HEK293 (cell line): ENCODE data around the gene BMERB1.
A peak's percentile ranks its signal among the peaks of the same experiment; 100 is the strongest.

Source experiments
- CTCF ChIA-PET: fragments of 350-600 bp; formaldehyde crosslinking; extraction: SDS; loops from one replicate; lab custom pipeline; 2021; ENCODE audit warnings: antibody characterized with exemption; lab: Yijun Ruan, JAX
- POLR2A ChIA-PET: fragments of 300-600 bp; formaldehyde crosslinking; extraction: SDS; loops from one replicate; lab custom pipeline; 2020; ENCODE audit warnings: antibody characterized with exemption, inconsistent platforms; lab: Yijun Ruan, JAX
- H3K27ac ChIP-seq: fragments of 200-500 bp; sonication (Bioruptor generic); 2 replicates; pipeline ENCODE4 v1.5.1; 2014; ENCODE audit warnings: low read depth, low read length, control low read depth, inconsistent platforms; ENCODE audit errors: extremely low read depth
- H3K36me3 ChIP-seq, 2 experiments: fragments of 200-500 bp in 1 of 2; sonication (Bioruptor generic) in 1 of 2; 1 replicate in 1 of 2; 2 replicates in 1 of 2; pipeline ENCODE4 v1.5.1; 2014 to 2017; ENCODE audit warnings: inconsistent platforms in 2 of 2, low read length in 2 of 2; ENCODE audit not compliant: control insufficient read depth in 2 of 2, insufficient read depth in 1 of 2
- H3K4me1 ChIP-seq: fragments of 200-500 bp; sonication (Bioruptor generic); 2 replicates; pipeline ENCODE4 v1.5.1; 2014; ENCODE audit warnings: mild to moderate bottlenecking, low read length, inconsistent platforms; ENCODE audit not compliant: control insufficient read depth, insufficient read depth
- H3K4me3 ChIP-seq: 2 replicates; pipeline ENCODE4 v1.5.1; 2011; ENCODE audit warnings: low read depth, mild to moderate bottlenecking, control low read depth, low read length, moderate library complexity
- H3K9me3 ChIP-seq: fragments of 200-500 bp; sonication (Bioruptor generic); 2 replicates; pipeline ENCODE4 v1.5.1; 2014; ENCODE audit warnings: low read depth, low read length, inconsistent platforms; ENCODE audit not compliant: control insufficient read depth, insufficient read depth
- HIC1 ChIP-seq: fragments of 450-650 bp; formaldehyde crosslinking; IDR thresholded peaks from 2 replicates; pipeline ENCODE4 v1.5.1; 2016; ENCODE audit warnings: missing biosample characterization, missing genetic modification characterization
- SCRT1 ChIP-seq: fragments of 450-650 bp; formaldehyde crosslinking; IDR thresholded peaks from 2 replicates; pipeline ENCODE4 v1.5.1; 2016; ENCODE audit warnings: missing biosample characterization, missing genetic modification characterization, borderline replicate concordance
- SP7 ChIP-seq: fragments of 450-650 bp; formaldehyde crosslinking; IDR thresholded peaks from 2 replicates; pipeline ENCODE4 v1.5.1; 2016; ENCODE audit warnings: missing biosample characterization, missing genetic modification characterization
- ZBTB8A ChIP-seq: fragments of 450-650 bp; formaldehyde crosslinking; IDR thresholded peaks from 2 replicates; pipeline ENCODE4 v1.5.1; 2016; ENCODE audit warnings: missing biosample characterization, missing genetic modification characterization
- ZNF121 ChIP-seq: fragments of 450-650 bp; formaldehyde crosslinking; IDR thresholded peaks from 2 replicates; pipeline ENCODE4 v1.5.1; 2016; ENCODE audit warnings: missing biosample characterization, missing genetic modification characterization
- ZNF202 ChIP-seq: fragments of 450-650 bp; formaldehyde crosslinking; IDR thresholded peaks from 2 replicates; pipeline ENCODE4 v1.5.1; 2016; ENCODE audit warnings: missing biosample characterization, missing genetic modification characterization, borderline replicate concordance
- ZNF24 ChIP-seq: fragments of 450-650 bp; formaldehyde crosslinking; IDR thresholded peaks from 2 replicates; pipeline ENCODE4 v1.5.1; 2016; ENCODE audit warnings: missing biosample characterization, missing genetic modification characterization
- ZNF274 ChIP-seq, 2 experiments: fragments of 200-500 bp in 1 of 2; fragments of 450-650 bp in 1 of 2; sonication (Bioruptor generic) in 1 of 2; formaldehyde crosslinking in 1 of 2; IDR thresholded peaks; 2 replicates each; pipeline versions ENCODE4 v1.5.1 to v1.6.1; 2014 to 2016; ENCODE audit warnings: borderline replicate concordance in 1 of 2, inconsistent platforms in 1 of 2, low read length in 1 of 2, missing biosample characterization in 1 of 2, missing genetic modification characterization in 1 of 2
- ZNF280D ChIP-seq: fragments of 450-650 bp; formaldehyde crosslinking; IDR thresholded peaks from 2 replicates; pipeline ENCODE4 v1.5.1; 2016; ENCODE audit warnings: missing biosample characterization, missing genetic modification characterization
- ZNF394 ChIP-seq: fragments of 450-650 bp; formaldehyde crosslinking; IDR thresholded peaks from 2 replicates; pipeline ENCODE4 v1.5.1; 2016; ENCODE audit warnings: missing biosample characterization, missing genetic modification characterization, mild to moderate bottlenecking, moderate library complexity, borderline replicate concordance
- ZNF433 ChIP-seq: fragments of 450-650 bp; formaldehyde crosslinking; IDR thresholded peaks from 2 replicates; pipeline ENCODE4 v1.5.1; 2016; ENCODE audit warnings: missing biosample characterization, missing genetic modification characterization, low read depth
- ZNF558 ChIP-seq: fragments of 450-650 bp; formaldehyde crosslinking; IDR thresholded peaks from 2 replicates; pipeline ENCODE4 v1.5.1; 2016; ENCODE audit warnings: missing biosample characterization, missing genetic modification characterization
- ZNF580 ChIP-seq: fragments of 450-650 bp; formaldehyde crosslinking; IDR thresholded peaks from 2 replicates; pipeline ENCODE4 v1.5.1; 2016; ENCODE audit warnings: missing biosample characterization, missing genetic modification characterization
- ZNF585B ChIP-seq: fragments of 450-650 bp; formaldehyde crosslinking; IDR thresholded peaks from 2 replicates; pipeline ENCODE4 v1.5.1; 2016; ENCODE audit warnings: missing biosample characterization, missing genetic modification characterization
- ZNF610 ChIP-seq: fragments of 450-650 bp; formaldehyde crosslinking; IDR thresholded peaks from 2 replicates; pipeline ENCODE4 v1.5.1; 2016; ENCODE audit warnings: missing biosample characterization, missing genetic modification characterization, borderline replicate concordance
- ZNF792 ChIP-seq: fragments of 450-650 bp; formaldehyde crosslinking; IDR thresholded peaks from 2 replicates; pipeline ENCODE4 v1.5.1; 2016; ENCODE audit warnings: missing biosample characterization, missing genetic modification characterization
- ZNF837 ChIP-seq: fragments of 450-650 bp; formaldehyde crosslinking; IDR thresholded peaks from 2 replicates; pipeline ENCODE4 v1.5.1; 2016; ENCODE audit warnings: missing biosample characterization, missing genetic modification characterization
- TF ChIP-seq, protein P1 (sequence below): fragments of 450-650 bp; formaldehyde crosslinking; IDR thresholded peaks from 2 replicates; pipeline ENCODE4 v1.5.1; 2016; ENCODE audit warnings: missing biosample characterization, missing genetic modification characterization

The BMERB1 gene

GRCh38 chr16:15487336-15488284 lies 53.2 kb downstream of the BMERB1 start:
- no peak overlapping the region for H3K4me3 ChIP-seq
- CTCF ChIA-PET, result no interaction called here
- POLR2A ChIA-PET, result no interaction called here

DNA sequence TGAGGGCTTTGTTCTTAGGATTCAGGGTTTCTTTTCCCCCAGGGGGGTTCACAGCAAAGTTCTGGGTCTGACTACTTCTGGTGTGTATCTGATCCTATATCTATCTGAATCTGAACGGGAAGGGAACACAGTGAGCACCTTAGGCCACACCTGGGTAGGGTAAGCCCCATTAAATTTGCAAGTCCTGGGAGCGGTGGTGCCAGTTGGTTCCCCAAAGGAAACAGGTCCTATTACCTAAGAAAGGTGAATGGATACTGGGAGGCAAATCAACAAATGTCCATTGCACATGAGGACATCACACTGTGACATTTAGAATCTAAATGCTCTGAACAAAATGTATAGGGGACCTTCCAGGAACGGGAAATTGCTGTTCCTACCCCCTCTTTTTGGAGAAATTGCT lies 54.6 kb downstream of the BMERB1 start:
- no peaks in the 10 kb centered on the region for H3K36me3 ChIP-seq
- no peak overlapping the region for H3K27ac ChIP-seq
- H3K4me3 ChIP-seq, result no peak overlapping the region
- TF ChIP-seq ZNF610 (tag by site-specific recombination) (no peak), ZNF280D (tag by site-specific recombination) (no peak), ZNF837 (no peak), ZNF558 (tag by site-specific recombination) (no peak), HIC1 (tag by site-specific recombination) (no peak)
- POLR2A ChIA-PET, result no interaction called here
- CTCF ChIA-PET, result interaction anchor here (0.5 kb wide), 1 partner anchor 23 kb away, joined by 3 read pairs; no protein-coding TSS in a partner anchor
- H3K4me1 ChIP-seq, result no peaks in the 10 kb centered on the region
- H3K9me3 ChIP-seq, result no peaks in the 10 kb centered on the region

More at GRCh38 chr16:15487336-15488284, 53.2 kb downstream of the BMERB1 start:
- Histone ChIP-seq H3K9me3 (no peaks in the 10 kb centered on the region), H3K27ac (no peak overlapping the region), H3K36me3 (no peaks in the 10 kb centered on the region), H3K4me1 (no peaks in the 10 kb centered on the region; the same call in 1 of the 2 replicates)
- TF ChIP-seq SP7 (no peak), SCRT1 (tag by site-specific recombination) (no peak), ZNF274 (IDR thresholded peaks at IDR 0.05; ENCODE audit: low read length) (no peak), ZNF274 (tag by site-specific recombination; IDR thresholded peaks at IDR 0.05; ENCODE audit: borderline replicate concordance) (no peak), ZNF580 (no peak), ZNF202 (tag by site-specific recombination) (no peak), ZNF433 (tag by site-specific recombination) (no peak)

DNA sequence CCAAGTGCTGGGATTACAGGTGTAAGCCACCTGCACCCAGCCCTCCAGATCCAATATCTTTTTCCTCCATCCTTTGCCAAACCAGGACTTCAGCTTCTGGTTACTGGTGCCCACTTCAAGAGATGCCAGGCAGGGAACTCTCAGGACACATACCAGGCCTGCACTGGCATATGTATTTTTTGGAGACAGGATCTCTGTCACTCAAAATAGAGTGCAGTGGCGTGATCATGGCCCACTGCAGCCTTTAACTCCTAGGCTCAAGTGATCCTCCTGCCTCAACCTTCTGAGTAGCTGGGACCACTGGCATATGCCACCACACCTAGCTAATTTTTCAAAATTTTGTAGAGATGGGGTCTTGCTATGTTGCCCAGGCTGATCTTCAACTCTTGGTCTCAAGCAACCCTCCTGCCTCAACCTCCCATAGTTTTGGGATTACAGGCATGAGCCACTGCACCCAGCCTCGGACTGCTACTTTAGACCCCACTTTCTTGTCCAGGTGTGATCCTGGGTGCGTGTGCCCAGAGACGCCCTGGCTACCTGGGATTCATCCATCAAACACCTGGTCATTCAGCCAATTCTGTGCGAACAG lies 55.8 kb downstream of the BMERB1 start:
- ChIA-PET POLR2A (no interaction called here), CTCF (no interaction called here)
- Histone ChIP-seq H3K9me3 (no peaks in the 10 kb centered on the region), H3K4me1 (no peaks in the 10 kb centered on the region), H3K27ac (no peak overlapping the region)
- TF ChIP-seq ZNF24 (tag by site-specific recombination) (no peak), ZNF792 (tag by site-specific recombination) (no peak), ZNF394 (tag by site-specific recombination) (no peak), ZNF585B (tag by site-specific recombination) (no peak), ZBTB8A (no peak), ZNF121 (tag by site-specific recombination) (peak; percentile 75)
- TF ChIP-seq, protein P1, sequence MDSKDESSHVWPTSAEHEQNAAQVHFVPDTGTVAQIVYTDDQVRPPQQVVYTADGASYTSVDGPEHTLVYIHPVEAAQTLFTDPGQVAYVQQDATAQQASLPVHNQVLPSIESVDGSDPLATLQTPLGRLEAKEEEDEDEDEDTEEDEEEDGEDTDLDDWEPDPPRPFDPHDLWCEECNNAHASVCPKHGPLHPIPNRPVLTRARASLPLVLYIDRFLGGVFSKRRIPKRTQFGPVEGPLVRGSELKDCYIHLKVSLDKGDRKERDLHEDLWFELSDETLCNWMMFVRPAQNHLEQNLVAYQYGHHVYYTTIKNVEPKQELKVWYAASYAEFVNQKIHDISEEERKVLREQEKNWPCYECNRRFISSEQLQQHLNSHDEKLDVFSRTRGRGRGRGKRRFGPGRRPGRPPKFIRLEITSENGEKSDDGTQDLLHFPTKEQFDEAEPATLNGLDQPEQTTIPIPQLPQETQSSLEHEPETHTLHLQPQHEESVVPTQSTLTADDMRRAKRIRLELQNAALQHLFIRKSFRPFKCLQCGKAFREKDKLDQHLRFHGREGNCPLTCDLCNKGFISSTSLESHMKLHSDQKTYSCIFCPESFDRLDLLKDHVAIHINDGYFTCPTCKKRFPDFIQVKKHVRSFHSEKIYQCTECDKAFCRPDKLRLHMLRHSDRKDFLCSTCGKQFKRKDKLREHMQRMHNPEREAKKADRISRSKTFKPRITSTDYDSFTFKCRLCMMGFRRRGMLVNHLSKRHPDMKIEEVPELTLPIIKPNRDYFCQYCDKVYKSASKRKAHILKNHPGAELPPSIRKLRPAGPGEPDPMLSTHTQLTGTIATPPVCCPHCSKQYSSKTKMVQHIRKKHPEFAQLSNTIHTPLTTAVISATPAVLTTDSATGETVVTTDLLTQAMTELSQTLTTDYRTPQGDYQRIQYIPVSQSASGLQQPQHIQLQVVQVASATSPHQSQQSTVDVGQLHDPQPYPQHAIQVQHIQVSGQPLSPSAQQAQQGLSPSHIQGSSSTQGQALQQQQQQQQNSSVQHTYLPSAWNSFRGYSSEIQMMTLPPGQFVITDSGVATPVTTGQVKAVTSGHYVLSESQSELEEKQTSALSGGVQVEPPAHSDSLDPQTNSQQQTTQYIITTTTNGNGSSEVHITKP (tag by site-specific recombination), result no peak
- TF ChIP-seq, all 188 proteins: peak for 1
- Histone ChIP-seq H3K36me3 (no peaks in the 10 kb centered on the region), H3K4me3 (no peak overlapping the region)
